ENCODE measurements around the gene MRPL21.
A peak's percentile ranks its signal among the peaks of the same experiment; 100 is the strongest.

The MRPL21 gene

DNA sequence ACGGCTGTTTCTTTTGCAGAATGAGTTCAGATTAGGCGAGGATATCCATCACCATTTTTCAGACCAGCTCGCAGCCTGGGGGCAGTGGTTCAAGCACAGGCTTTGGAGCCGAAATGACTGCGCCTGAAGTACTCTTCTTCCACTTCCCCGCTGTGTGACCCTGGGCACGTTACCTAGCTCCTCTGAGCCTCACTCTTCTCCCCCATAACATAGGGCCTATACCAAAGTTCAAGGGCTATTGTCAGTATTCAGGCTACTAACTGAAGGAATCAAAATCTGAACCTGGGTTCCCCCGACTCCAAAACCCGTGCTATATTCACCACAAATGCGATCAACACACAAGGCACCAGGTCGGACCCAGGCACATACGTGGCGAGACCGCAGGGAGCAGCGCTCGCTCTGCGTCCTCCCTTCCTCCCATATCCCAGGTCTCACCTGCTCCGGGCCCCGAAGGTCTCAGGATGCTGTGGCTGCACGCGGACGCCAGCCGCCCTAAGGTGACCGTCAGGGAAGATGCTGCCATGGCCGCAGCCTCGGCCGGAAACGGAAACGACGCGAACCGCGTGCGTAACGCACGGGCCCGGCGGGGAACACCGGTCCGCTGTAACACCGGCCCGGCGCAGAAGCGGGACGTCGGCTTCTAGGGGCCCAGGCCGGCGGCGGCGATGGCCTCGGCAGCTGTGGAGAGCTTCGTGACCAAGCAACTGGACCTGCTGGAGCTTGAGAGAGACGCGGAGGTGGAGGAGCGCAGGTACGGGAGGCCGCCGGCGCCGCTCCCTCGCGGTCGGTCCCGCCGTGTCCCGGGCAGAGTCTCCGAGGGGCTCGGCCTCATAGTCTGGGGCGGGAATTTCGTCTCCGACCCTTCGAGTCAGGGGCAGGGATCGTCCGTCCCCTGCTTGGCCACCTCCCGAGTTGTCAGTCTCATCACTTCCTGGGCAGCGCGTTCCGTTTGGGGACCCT, at the start of gene MRPL21, which contains the start of gene IGHMBP2:
Gene MRPL21 (minus strand): TSS at position 545 of the 960 bp plus-strand sequence. CDS start 22 bp downstream, at position 523.
Gene IGHMBP2 (plus strand): TSS at position 604 of the 960 bp plus-strand sequence. CDS start 62 bp downstream, at position 666.
- peak; percentile 63 for DNase-seq (ENCODE audit: low read depth)

DNA sequence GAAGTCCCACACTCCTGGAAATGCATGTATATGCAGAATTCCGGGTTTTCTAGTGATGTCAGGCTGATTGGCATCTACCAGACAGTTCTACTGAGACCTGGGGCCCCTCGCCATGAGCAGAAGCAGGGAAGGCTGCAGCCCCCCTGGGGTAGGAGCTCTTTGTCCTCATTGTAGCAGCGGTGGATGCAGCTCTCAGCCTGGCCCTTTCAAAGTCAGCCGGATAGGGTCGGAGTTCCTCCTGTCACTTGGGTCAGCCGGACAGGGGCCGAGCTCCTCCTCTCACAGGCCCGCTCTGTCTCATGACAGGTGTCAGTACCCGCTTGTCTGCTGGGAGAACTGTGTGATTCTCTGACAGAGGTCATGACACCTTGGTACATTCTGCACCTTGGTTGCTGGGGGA, 47.1 kb upstream of the MRPL21 start:
- DNase-seq (ENCODE audit: low read depth): no peak

DNA sequence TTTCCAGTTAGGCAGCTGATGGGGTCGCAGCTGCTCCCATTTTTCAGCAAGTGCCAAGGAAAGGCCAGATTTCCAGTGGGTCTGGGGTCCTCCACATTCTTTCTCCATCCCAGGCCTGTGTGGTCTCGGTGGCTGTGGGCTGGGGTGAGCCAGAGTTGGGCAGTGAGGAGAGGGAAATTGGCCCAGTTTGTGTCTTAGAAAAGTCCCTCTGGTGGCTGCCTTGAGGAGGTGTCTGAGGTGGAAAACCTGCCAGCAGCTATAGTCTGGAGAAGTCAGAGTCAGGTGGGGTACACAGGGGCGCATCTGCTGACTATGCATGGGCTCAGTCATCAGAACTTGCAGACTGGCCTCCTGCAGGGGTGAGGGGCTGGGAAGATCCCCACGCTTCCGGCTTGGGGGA, 46.6 kb upstream of the MRPL21 start:
- DNase-seq (ENCODE audit: low read depth): no peak

DNA sequence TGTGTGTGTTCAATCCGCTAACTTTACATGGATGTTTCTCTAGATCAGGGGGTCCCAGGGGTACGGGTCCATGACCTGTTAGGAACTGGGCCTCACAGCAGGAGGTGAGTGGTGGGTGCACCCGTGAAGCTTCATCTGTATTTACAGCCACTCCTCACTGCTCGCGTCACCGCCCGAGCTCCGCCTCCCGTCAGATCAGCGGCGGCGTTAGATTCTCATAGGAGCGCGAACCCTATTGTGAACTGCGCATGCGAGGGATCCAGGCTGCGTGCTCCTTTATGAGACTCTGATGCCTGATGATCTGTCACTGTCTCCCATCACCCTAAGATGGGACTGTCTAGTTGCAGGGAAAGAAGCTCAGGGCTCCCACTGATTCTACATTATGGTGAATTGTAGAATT, 45.3 kb upstream of the MRPL21 start:
- DNase-seq (ENCODE audit: low read depth): no peak

DNA sequence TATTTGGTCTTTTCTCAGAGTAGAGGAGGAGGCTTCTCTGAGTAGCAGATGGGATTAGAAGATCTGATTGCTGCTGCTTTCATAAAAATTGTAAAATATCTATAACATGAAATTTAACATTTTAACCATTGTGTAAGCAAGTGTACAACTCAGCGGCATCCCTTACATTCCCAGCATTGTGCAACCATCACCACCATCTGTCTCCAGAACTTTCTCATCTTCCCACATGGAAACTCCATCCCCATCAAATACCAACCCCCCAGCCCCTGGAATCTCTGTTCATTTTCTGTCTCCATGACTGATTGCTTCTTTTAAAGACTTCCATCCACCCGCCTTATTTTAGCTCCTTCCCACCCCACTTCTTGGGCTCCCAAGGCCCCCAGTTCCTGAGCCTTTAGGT, 44.9 kb upstream of the MRPL21 start:
- no peak for DNase-seq (ENCODE audit: low read depth)

GRCh38 chr11:68947151-68947550, 43.5 kb upstream of the MRPL21 start:
- no peak for DNase-seq (ENCODE audit: low read depth)

- DNase-seq (ENCODE audit: low read depth): peak; percentile 87
These were observed 42.9 kb upstream of the MRPL21 start for GRCh38 chr11:68946416-68947090.

DNA sequence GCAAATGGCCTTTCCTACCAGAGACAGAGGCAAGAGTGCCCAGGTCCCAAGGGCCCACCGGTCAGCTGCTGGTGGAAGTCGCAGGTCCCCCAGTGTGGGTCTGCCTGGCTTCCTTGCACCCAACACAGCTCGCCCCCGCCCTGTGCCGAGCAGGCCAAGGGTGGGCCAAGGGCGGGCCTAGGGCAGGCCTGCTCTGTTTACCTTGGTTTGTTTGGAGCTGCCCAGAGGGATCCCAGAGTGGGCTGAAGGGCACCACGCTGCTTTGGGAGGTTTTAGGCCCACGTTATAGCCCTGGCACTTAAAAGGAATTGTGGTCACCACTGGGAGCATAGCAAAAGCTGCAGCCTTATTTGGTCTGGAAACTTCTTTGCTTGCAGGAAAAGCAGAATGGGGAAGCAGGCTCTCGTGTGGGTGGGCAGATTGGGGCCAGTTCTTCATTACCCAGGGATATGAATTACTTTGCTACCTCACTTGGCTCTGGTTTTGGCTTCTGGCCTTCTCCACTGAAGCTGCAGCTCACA, 39.2 kb upstream of the MRPL21 start:
- DNase-seq (ENCODE audit: low read depth): no peak

DNA sequence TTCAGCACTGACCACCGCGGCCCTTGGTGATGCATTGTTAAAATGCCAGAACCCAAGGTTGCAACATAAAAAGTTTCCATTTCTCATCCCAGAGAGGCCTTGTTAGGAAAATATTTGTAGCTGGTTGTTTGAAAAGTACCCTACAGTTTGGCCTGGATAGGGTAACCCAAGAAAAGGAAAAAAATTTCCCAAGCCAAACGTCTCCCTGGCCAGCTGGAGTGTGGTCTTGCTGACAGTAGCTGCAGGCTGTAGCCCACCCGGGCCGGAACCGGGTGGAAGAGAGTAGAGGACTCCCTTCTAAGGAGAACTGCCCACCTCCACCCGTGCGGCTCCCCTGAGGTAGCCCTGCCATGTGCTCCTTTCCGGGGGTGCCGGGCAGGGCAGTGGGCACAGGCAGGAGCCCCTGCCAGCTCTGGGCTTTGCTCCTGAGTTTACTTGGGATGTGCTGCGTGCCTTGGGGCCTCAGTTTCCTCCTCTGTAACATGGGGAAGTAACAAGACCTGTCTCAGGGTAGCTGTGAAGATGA, 38.5 kb upstream of the MRPL21 start:
- DNase-seq (ENCODE audit: low read depth): no peak

DNA sequence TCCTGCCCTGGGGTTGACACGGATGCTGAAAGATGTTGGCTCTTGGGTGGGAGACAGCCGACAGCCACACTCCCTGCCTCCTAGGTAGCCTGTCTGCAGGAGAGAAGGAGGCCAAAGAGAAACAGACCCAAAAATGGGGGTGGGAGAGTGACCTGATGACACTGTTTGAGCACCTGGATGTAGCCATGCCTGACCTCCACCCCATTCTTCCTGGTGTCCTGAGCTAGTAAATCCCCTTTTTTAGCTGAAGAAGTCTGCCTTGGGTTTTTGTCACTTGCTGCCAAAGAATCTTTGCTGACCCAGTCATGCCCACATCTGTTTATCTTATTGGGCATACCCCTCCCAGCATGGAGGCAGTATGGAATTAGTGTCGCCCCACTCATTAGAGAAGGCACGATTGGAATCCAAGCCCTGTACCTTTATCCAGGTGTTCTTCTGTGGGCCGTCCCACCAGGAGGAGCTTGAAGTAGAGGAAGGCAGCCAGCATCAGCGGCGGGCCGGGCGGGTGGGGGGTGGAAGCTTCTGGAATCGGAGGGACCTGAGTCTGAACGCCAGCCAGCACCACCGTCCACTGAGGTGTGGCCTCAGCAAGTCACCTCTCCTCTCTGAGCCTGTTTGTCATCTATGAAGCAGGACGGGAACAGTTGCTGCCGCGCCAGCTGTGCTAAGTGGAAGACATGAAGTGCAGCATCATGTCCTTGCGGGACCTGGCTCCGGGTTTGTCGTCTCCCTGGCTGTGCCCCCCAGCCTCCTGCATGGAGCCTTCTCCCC, 37.9 kb upstream of the MRPL21 start:
- no peak for DNase-seq (ENCODE audit: low read depth)

GRCh38 chr11:68940651-68941323, 37.2 kb upstream of the MRPL21 start:
- DNase-seq (ENCODE audit: low read depth): no peak

DNA sequence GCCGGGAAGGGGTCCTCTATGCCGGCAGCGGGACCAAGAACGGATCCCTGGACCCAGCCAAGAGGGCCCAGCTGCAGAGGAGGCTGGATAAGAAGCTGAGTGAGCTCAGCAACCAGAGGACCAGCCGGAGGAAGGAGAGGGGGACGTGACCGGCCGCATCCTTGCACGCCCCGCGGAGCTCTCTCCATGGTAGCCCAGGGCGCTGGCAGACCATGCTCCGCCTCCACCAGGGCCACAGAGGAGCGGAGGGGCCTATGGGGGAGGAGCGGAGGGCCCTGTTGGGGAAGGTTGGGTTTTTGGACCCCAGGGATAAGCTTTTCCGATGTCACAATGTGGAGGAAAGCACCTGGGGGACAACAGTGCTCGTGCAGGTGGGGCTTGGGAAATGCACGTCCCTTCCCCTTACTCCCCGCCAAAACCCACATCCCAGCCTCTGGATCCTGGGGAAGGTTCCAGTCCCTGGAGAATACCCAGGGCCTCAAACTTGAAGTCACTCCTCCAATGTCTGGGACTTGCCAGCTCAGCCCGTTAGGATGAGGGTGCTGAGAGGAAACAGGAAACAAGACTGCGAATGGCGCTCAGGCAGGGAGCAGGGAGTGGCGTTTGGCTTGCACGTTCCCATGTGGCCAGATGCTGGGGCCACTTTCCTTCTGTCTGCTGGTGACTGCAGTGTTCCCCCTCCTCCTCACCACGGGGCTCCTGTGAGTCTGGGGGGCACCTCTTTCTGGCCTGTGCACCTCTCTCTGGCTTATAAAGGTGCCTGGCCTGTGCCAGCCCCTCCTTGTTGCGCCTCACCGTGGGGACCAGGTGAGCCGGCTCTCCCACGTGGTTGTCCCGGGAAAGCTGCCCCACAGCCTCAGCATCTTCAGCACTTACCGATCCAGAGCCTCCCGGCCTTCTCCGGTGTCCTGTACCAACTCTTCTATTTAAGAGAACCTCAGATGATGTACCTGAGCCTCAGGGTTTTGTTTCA, 36.2 kb upstream of the MRPL21 start:
- no peak for DNase-seq (ENCODE audit: low read depth)

DNA sequence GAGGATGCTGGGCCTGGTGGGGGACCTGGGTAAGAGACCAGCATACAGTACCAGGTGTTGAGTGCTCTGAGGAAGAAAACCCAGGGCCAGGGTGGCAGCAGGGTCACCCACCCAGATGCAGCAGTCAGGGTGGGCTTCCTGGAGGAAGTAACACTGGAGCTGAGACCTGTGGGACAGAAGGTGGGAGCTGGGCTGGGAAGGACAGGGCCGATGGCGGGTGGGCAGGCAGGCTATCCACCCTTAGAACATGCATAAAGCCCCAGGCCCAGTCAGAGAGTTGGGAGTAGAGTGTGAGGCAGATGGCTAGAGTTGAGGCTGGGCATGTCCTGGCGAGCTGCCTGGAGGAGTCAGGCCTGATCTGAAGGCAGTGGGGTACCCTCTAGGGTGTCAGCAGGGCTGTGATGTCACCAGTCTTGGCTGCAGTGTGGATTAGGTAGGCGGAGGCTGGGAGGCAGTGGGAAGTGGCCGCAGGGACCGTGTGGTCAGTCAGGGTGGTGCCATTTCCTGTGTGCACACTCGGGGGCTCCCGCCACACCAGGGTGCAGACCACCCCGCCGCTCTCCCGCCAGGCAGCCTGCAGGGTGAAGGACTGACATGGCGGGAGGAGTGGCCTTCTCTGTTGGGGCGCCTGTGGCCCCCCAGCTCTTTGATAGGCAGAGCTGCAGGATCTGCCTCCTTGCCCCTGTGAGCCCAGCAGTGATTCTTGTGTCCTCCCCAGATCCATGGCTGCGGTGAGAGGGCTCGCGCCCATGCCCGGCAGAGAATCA, 35.4 kb upstream of the MRPL21 start:
- no peak for DNase-seq (ENCODE audit: low read depth)

DNA sequence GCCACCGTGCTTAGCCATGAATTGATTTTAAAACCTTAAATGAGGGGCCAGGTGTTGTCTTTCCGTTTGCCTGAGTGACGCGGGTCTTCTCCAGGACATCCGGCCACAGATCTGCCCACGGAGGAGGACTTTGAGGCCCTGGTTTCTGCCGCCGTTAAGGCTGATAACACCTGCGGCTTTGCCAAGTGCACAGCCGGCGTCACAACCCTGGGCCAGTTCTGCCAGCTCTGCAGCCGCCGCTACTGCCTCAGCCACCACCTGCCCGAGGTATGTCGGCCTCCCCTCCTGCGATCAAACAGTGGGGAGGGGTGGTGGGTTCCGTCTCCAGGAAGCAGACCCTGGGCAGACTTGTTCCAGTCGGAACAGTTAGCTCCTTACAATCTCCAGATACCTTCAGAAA, 34.5 kb upstream of the MRPL21 start:
- DNase-seq (ENCODE audit: low read depth): no peak

GRCh38 chr11:68936676-68937620, 33.3 kb upstream of the MRPL21 start:
- DNase-seq (ENCODE audit: low read depth): no peak

- no peak for DNase-seq (ENCODE audit: low read depth)
These were observed 32.7 kb upstream of the MRPL21 start for GRCh38 chr11:68936358-68936636.

DNA sequence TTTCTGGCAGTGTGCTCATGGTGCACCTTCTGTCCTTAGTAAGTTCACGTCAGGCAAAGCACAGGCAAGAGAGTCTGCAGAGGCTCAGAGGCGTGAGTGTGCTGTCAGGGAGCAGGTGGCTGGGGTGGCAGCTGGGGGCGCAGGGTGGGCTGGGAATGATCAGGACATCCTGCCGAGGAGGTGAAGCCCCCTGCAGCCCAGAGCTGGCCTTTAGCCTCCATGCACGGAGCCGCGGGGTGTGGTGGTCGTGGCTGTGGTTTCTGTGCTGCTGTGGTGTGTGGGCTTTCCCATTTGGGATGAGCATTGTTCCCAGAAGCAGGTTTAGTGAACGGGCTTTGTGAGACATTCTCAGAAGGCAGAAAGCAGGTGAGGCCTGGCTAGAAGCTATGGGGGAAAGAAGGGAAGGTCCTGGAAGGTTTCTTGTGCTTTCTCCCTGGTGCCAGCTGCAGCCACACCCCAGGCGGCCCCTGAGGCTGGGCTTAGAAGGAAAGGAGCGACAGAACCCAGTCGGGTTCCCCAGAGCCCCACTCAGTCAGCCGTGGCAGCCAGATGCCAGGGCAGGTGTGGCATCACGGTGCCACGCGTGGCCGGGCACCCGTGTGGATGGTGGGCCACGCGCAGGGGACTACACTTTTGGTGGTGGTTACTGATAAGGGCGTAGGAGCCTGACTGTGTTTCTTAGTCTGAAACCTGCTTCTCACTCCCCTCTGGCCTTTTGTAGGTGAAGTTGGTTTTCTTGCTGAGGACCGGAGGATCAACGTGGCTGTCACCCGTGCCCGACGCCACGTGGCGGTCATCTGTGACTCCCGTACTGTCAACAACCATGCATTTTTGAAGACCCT, 32.1 kb upstream of the MRPL21 start:
- DNase-seq (ENCODE audit: low read depth): no peak
